GM12874 (cell line): Measurements from ENCODE around the gene PIK3CD.

Experiments used
- TF ChIP-seq, protein P1 (sequence below): IDR thresholded peaks from 2 replicates; pipeline ENCODE4 v1.5.1; 2011; ENCODE audit warnings: low read depth, mild to moderate bottlenecking, control low read depth, low read length, moderate library complexity; ENCODE audit not compliant: insufficient read depth

Gene PIK3CD

DNA sequence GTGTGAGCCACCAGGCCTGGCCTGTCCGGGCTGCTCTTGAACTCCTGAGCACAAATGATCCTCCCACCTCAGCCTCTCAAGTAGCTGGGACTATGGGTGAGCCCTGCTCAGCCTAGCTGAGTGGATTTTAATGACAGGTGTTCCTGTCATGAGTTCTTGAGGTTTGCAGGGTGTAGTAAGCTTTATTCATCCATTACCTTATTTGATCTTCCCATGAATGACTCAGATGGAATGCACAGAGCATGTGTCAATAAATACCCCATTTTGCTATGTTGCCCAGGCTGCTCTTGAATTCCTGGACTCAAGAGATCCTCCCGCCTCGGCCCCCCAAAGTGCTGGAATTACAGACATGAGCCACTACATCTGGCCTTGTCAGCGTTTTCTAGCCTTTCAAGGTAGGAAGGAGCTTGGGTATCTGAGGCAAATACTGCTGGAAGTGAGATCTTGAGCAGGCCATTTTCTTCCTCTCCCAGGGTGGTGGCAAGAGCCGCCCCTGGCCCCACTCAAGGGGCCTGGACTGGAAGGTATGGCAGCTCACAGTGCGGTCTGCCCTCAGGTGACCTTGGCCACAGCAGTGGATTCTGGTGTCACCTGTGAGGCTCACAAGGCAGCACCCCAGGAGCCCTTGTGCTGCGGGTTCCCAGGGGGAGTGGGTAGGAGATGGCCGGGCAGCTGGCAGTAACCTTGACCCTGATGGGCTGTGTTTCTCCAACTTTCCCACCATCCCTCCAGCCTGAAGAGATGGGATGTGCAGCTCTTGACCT is 20.0 kb downstream of the PIK3CD start:
- TF ChIP-seq, protein P1, sequence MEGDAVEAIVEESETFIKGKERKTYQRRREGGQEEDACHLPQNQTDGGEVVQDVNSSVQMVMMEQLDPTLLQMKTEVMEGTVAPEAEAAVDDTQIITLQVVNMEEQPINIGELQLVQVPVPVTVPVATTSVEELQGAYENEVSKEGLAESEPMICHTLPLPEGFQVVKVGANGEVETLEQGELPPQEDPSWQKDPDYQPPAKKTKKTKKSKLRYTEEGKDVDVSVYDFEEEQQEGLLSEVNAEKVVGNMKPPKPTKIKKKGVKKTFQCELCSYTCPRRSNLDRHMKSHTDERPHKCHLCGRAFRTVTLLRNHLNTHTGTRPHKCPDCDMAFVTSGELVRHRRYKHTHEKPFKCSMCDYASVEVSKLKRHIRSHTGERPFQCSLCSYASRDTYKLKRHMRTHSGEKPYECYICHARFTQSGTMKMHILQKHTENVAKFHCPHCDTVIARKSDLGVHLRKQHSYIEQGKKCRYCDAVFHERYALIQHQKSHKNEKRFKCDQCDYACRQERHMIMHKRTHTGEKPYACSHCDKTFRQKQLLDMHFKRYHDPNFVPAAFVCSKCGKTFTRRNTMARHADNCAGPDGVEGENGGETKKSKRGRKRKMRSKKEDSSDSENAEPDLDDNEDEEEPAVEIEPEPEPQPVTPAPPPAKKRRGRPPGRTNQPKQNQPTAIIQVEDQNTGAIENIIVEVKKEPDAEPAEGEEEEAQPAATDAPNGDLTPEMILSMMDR: no peak

DNA sequence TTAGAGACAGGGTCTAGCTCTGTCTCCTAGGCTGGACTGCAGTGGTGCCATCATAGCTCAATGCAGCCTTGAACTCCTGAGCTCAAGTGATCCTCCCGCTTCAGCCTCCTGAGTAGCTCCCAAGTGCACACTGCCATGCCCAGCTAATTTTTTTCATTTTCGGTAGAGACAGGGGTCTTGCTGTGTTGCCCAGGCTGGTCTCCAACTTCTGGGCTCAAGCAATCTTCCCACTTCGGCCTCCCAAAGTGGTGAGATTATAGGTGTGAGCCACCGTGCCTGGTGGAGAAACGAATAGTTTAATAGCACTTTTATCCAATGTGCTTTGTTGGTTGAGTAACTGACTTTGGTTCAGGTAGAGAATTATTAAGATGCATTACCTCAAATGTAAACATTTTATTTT is 20.9 kb downstream of the PIK3CD start:
- TF ChIP-seq, protein P1: no peak

DNA sequence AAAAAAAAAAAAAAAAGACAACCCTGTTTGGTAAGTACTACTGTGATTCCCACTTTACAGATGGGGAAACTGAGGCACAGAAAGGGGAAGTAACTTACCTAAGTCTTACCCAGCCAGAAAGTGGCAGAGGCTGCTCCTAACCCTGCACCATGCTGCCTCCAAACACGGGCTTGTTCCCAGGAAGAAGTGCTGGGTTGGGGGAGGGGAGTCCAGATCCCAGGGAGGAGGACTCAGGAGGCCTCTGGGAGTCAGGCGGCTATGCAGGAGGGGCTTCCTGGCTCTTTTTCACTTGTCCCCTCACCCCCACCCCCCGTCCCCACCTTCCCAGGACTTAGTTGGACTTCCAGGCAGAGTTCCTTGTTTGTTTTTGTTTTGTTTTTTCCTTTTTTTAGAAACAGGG is 23.9 kb downstream of the PIK3CD start:
- TF ChIP-seq, protein P1: no peak

DNA sequence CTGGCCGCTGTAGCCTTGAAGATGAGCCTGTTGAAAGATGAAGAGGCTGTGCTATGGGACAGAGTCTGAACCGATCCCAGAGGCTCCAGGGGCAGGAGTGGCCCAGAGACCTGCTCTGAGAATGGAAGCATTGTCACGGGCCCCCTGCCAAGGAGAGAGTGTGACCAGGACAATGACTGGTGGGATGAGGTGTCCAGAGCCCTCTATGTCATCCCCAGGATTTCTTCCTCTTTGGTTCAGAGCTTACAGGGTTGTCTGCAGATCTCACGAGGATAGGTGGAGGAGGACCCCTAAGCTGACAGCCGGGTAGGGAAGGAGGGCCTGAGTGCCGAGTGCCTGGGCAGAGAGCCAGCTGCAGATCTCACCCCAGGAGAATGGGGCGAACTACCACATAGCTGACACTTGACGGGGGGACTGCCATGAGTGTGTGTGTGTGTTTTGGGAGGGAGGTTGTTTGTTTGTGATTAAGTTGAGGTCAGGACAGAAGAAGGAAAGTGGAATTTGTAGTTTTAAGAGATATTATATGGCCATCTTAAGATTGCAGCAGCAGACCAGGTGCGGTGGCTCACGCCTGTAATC is 25.4 kb downstream of the PIK3CD start:
- TF ChIP-seq, protein P1: no peak

DNA sequence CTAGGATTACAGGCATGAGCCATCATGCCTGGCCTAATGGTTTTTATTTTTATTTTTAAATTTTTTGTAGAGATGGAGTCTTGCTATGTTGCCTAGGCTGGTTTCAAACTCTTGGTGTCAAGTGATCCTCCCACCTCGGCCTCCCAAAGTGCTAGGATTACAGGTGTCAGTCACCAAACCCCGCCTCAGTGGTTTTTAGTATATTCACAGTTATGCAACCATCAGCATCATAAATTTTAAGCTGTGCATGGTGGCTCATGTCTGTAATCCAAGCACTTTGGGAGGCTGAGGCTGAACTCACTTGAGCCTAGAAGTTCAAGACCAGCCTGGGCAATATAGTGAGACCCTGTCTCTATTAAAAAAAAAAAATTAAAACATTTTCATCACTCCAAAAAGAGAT is 28.6 kb downstream of the PIK3CD start:
- TF ChIP-seq, protein P1: no peak

DNA sequence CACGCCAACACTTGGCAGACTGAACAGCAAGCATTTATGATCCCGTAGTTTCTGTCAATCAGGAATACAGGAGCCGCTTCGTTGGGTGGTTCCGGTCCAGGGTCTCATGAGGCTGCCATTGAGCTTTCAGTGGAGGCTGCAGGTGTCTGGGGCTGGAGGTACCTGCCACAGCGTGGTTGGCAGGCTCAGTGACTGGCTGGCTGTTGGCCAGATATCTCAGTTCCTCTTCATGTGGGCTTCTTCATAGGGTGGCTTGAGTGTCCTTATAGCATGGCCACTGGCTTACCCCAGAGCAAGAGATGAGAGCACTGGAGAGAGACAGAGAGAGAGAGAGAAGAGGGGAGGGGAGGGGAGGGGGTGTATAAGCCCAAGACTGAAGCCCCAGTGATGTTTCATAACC is 29.3 kb downstream of the PIK3CD start:
- TF ChIP-seq, protein P1: no peak

DNA sequence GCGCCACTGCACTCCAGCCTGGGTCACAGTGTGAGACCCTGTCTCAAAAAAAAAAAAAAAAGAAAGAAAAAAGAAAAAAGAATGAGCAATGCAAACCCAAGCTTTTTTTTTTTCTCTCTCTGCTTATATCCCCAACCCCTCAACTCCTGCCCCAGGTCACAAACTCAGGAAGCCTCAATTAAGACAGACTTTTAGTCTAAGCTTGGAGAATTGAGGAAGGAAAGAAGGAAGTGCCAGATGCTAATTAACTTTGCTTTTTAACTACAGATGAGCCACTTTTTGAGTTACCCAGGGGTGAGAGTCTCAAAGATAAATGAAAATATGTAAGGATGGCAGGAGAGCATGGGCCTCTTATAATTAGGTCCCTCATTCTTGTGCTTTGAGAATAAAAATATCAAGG is 33.3 kb downstream of the PIK3CD start:
- TF ChIP-seq, protein P1: no peak
